ENCODE measurements around the gene ITPA.
"Not testable (repeated sequence)": the region's sequence is repeated elsewhere in the genome, so short reads cannot be mapped to it uniquely, and the experiment has no call there.

Gene ITPA

DNA sequence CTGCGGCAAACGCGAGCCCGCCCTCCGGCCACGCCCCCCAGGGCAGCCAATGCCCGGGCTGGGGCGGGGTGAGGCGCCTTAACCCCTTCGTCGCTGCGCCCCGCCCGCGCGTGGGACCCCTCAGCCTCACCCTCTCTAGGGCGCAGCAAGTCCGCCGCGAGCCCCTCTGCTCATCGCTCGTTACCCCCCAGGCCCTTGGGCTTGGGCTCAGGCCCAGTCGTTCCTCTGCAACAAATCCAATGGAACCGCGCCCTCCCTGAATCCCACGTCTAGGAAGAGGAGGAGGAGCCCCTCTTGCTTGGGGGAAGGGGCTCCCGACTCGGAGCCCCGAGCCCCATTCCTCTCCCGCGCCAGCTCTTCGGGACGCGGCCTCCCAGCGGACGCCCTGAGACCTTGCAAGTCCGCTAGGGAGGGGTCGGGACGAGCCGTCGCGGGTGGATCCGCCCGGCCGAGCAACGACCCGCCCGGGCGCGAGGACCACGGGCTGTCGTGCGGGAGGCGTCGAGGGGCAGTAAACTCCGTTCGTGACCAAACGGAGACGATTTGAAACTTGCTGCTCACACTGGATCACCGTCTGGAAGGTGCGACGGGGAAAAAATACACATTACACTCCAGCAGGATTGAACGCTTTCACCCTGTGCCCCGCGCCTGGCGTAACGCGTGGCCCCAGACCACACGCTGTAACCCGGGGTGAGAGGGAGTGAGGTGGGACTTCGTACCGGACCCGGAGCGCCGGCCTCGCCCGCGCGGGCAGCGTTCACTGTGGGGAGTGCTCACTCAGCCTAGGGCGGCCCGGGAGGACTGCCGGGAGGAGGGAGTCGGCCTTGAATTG lies 35.5 kb upstream of the ITPA start:
- FAIRE-seq: no peak

DNA sequence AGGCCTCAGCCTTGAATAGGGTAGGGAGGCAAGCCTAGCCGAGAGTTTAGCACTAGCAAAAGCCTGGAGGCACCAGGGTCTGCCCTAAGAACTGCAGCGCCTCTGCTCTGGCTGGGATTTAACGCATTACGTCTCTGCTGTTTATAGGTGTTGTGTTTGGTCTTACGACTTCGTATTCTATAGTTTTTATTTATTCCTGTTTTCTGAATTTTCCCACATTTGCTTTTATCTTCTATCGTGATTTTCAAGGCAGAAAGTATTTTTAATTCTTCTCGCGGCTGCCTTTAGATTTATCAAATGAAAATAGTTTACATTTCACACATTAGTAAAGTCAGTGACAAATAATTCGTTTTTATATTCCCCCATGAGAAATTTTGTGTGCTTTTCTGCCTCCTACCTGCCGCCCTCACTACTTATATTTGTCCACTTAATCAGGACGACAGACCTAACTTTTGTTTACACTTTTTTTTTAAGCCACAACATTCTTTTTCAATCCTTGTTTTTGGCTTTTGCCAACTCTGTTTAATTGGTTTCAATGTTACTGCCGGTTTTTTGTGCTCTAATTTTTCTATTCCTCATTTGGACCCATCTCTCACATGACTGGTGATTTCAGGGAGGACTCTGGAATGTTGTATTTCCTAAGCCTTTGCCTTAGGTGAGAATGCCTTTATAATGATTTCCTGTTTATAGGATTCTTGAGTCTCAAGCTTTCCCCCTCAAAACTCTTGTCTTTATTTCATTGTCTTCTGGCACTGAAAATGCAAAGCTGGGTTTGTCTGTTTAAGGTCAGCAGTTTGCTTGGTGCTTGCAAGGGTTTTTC lies 34.6 kb upstream of the ITPA start:
- no peak for FAIRE-seq

DNA sequence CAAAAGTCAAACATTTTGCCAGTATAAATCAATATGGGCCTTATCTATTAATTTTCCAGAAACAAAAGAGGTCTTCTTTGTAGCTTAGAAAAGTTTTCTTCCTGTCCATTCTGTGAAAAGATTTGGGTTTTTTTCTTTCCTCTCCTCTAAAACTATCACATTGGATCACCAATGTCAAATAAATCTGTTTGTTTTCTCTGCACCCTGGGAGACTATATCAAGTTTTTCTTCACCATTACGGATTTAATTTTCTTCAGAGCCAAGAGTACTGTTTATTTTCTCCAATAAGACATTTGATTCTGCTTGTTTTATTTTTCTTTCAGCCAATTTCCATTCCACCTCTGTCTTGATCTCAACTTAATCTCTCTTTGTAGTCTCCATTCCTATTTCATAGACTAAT lies 34.0 kb upstream of the ITPA start:
- no peak for FAIRE-seq

DNA sequence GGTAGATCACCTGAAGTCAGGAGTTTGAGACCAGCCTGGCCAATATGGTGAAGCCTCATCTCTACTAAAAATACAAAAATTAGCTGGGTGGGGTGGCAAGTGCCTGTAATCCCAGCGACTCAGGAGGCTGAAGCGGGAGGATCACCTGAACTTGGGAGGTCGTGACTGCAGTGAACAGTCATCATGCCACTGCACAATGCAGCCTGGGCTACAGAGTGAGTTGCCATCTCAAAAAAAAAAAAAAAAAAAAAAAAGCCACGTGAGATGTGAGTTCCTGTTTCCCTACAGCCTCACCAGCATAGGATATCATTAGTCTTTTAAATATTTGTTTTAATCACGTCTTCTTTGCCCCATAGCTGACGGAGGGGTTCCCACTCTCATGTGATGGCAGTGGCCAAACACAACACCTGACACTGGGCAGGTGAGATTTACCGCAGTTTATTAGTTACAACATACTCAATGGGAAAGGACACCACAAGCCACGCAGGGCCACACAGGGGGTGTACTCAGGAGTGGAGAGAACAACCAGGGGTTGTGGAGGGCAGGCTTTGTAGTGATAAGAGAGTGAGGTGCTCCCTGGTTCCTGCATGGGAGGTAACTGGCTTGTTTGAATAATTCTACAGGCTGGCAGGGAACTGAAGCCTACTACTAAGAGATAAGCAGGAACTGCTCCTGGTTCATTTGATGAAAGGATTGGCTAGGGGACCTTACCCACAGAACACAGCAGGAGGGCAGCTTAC lies 31.4 kb upstream of the ITPA start:
- FAIRE-seq: no peak

- FAIRE-seq: no peak
These were observed 29.0 kb upstream of the ITPA start for GRCh38 chr20:3180319-3180718.

DNA sequence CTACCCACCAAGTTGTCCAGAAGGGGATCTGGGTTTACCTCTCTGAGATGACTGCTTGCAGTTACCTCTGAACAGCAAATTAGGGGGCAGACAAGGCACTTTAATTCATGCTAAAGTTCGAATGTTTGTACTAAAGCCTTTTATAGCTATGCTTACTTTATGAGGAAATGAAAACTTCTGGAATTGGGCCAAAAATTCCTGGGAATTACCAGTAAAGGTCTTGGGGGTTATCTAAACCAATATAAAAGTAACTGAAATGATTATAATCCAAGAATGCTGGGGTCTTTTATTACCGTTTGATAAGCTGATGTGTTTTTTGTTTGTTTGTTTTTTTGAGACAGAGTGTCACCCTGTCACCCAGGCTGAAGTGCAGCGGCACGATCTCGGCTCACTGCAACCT lies 28.0 kb upstream of the ITPA start:
- no peak for FAIRE-seq

- FAIRE-seq: not testable (repeated sequence)
These were observed 26.9 kb upstream of the ITPA start for GRCh38 chr20:3182429-3182828.

GRCh38 chr20:3183896-3184612 lies 25.2 kb upstream of the ITPA start:
- FAIRE-seq: no peak

- not testable (repeated sequence) for FAIRE-seq
These were observed 21.4 kb upstream of the ITPA start for GRCh38 chr20:3187861-3188260.

DNA sequence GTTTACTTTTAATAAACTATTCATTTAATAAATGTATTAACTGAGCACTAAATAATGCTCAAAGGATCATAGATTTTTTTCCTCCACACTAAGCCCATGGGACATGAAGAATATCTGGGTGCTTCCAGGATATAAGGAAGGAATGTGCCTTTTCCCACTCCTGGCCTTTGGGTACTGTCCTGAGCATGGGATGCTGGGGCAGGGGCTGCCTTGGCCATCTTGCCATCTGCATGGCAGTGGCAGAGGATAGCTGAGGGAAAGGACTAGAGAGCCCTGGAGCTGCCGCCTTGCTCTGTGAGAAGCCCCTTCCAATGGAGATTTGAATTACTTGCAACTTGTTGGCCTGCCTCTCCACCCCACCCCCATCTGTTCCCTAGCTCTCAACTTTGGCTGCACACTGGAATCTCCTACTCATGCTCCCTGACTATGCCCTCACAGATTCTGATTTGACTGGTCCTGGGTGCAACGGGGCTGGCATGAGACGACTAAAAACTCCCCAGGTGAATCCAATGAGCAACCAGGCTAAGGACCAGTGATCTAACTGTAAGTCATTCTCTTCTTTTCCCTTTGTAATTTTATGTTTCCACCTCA lies 20.4 kb upstream of the ITPA start:
- FAIRE-seq: no peak

DNA sequence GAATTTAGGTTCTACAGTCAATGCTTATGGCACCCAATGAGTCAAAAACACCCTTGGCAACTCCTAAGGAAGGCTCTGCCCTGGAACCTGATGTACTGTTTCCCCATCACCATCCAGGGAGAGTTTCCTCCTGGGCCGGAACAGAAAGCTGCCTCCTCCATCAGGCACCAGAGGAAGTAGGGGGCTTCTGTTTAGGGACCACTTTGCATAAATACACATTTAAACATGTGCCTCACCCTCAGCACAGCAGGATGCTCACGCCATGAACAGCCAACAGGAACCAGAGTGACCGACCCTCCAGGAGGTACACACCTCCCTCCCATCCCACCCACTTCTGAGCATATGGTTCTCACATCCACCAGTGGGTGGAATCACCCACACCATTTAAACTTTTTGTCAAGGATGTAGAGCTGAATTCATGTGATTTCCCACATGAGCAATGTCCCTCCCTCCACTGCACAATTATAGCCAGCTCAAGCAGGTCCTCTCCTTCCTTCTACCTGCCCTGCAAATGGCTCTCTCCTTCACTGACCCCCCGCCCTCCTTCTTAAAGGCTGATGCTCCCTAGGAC lies 19.7 kb upstream of the ITPA start:
- no peak for FAIRE-seq

GRCh38 chr20:3190681-3191111 lies 18.6 kb upstream of the ITPA start:
- FAIRE-seq: no peak

- FAIRE-seq: no peak
These were observed 16.9 kb upstream of the ITPA start for GRCh38 chr20:3192226-3193015.

DNA sequence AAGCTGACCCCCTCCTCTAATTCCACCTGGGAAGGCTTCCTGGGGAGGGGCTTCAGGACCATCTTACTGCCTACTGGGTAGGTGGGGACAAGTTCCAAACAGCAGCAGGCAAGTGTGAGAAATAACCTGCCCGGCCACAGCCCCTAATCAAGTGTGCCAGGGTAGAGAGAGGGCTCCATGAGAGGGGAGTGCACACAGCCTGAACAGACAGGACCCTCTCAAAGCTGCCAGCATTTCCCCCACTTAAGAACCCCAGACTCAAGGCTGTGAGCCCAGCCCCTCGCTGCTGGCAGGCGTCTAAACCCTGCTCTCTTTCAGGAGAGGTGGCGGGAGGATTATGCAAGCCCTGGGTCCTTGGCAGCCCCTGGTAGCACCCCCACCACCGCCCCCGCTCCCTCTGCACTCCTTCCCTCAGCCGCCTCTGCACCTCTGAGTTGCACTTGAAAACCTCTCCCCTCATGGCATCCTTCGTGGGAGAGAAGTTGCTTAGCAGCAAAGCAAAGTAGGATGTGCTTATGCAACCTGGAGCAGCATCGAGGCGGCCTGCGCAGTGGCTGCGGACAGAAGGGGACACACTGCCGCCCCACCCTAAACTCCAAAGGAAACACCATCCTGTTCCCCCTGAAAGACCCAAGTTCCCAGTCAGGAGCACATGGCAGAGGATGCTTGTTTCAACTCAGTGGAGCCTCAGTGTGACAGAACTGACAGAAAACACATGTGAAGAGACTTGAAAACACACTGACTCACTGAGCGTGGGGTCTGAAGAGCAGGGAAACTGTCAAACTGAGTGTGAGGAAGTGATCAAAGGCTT lies 15.3 kb upstream of the ITPA start:
- FAIRE-seq: no peak

- FAIRE-seq: no peak
These were observed 14.5 kb upstream of the ITPA start for GRCh38 chr20:3194617-3195280.

DNA sequence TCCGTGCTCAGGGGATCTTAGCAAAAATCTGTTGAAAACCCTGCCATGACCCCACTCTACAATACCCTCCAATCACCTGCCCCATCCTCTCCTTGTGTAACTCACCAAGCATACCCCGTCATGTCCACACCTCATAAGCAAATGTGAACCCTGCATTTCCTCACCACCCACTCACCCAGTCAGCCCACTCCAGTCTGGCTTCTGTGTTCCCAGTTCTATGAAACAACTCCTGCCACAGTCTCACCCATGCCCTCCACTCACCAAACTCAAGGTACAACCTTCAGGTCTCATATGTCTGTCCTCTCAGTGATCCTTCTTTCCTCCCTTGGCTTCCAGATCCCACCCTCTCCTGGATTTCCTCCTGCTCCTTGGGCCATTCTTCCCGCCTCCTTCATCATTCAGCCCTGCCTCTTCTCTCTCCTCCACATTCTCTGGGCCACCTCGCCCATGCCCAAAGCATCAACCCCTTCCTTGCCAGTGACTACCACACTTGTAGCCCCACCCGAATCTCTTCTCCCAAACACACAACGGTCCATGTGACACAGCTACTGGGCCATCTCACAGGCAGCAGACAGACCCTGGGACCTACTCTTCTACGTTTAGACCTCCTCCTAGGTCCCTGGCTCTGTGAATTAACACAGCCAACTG lies 13.6 kb upstream of the ITPA start:
- no peak for FAIRE-seq

DNA sequence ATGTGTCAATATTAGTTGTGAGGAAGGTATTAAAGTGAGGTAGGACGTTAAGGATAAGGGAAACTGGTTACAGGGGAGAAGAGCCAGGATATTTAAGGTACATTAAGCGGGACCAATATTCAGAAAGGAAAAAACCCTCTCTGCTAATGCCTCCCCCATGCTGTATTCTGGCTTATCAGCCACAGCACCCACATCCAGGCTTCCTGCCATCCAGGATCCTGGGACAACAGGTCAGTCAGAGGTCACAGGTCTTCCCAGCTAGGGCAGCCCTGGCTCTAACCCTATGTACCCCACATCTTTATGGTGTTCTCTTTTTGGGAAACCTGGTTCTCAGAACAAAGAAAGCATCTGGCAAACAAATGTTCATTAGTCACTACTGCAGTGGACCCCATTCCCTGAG lies 10.1 kb upstream of the ITPA start:
- FAIRE-seq: no peak

GRCh38 chr20:3199976-3200755 lies 9.1 kb upstream of the ITPA start:
- FAIRE-seq: no peak

Measured in islet of Langerhans (tissue), 1 donor.